B cell (primary cell): ENCODE measurements around the gene KDM7A. TPM values are rescaled to one million over a fixed set of nuclear protein-coding genes. Genes with fewer than 3 reads are reported as not detected.

Experiments used
- ATAC-seq: fragments of 200-7000 bp; cut with Tn5 transposase; one replicate; pipeline ENCODE4 v1.10.0; 2021; ENCODE audit warnings: low read depth, mild to moderate bottlenecking, moderate number of reproducible peaks, moderate library complexity
- CTCF ChIA-PET: fragments of 350-600 bp; sonication (Branson Sonifier 250); formaldehyde crosslinking; loops from one replicate; lab custom pipeline; 2021; ENCODE audit warnings: antibody characterized with exemption, inconsistent platforms; lab: Charles Lee
- POLR2A ChIA-PET: fragments of 350-600 bp; sonication (Branson Sonifier 250); formaldehyde crosslinking; loops from one replicate; lab custom pipeline; 2021; ENCODE audit warnings: antibody characterized with exemption; lab: Charles Lee
- DNase-seq: peaks from one replicate; pipeline ENCODE4 v3.0.0; 2013
- H2AFZ ChIP-seq: 2 replicates; pipeline ENCODE4 v1.6.1; 2012; ENCODE audit warnings: mild to moderate bottlenecking, low read depth, low read length; ENCODE audit not compliant: insufficient read depth, poor library complexity, severe bottlenecking
- H3K27ac ChIP-seq, 2 donors: 1 replicate in 1 of 2; 2 replicates in 1 of 2; pipeline ENCODE4 v1.5.1; 2012 to 2013; ENCODE audit warnings: low read length in 2 of 2, mild to moderate bottlenecking in 2 of 2, moderate library complexity in 1 of 2
- H3K27me3 ChIP-seq, 4 experiments: fragments of 200-600 bp in 1 of 4; sonication (generic) in 1 of 4; replicated peaks in 1 of 4; 1 replicate in 2 of 4; 2 replicates in 2 of 4; pipeline versions ENCODE4 v1.6.1 to v1.7.0; 2013 to 2016; ENCODE audit warnings: low read length in 3 of 4, mild to moderate bottlenecking in 2 of 4, mixed read lengths in 1 of 4, moderate library complexity in 1 of 4; ENCODE audit not compliant: insufficient read depth in 4 of 4, control insufficient read depth in 3 of 4; ENCODE audit errors: control extremely low read depth in 1 of 4
- H3K36me3 ChIP-seq, 2 experiments: replicated peaks in 1 of 2; 1 replicate in 1 of 2; 2 replicates in 1 of 2; pipeline versions ENCODE4 v1.6.1 to v1.7.1; 2013; ENCODE audit warnings: low read length in 1 of 2; ENCODE audit not compliant: insufficient read depth in 2 of 2, control insufficient read depth in 1 of 2; ENCODE audit errors: control extremely low read depth in 1 of 2, extremely low read depth in 1 of 2
- H3K4me1 ChIP-seq, 2 donors: fragments of 200-600 bp in 1 of 2; sonication (generic) in 1 of 2; 1 replicate in 1 of 2; 2 replicates in 1 of 2; pipeline versions ENCODE4 v1.5.1 to v1.6.1; 2013 to 2017; ENCODE audit warnings: low read length in 2 of 2; ENCODE audit not compliant: control insufficient read depth in 2 of 2, insufficient read depth in 2 of 2
- H3K4me2 ChIP-seq: replicated peaks from 2 replicates; pipeline ENCODE3; 2012; ENCODE audit warnings: mild to moderate bottlenecking, low read depth, low read length; ENCODE audit not compliant: poor library complexity, severe bottlenecking
- H3K4me3 ChIP-seq, 5 experiments: fragments of 200-600 bp in 1 of 5; sonication (generic) in 1 of 5; 1 replicate in 3 of 5; 2 replicates in 2 of 5; pipeline versions ENCODE4 v1.5.1 to v1.7.0; 2011 to 2016; ENCODE audit warnings: low read length in 4 of 5, mild to moderate bottlenecking in 4 of 5, low read depth in 2 of 5, control low read depth in 1 of 5, moderate library complexity in 1 of 5; ENCODE audit not compliant: insufficient read depth in 1 of 5; ENCODE audit errors: control extremely low read depth in 1 of 5, extremely low read depth in 1 of 5
- H3K79me2 ChIP-seq: fragments of 200-600 bp; sonication (generic); one replicate; pipeline ENCODE4 v1.6.0; 2016; ENCODE audit warnings: low read length; ENCODE audit not compliant: control insufficient read depth, insufficient read depth
- H3K9ac ChIP-seq: fragments of 200-600 bp; sonication (generic); 2 replicates; pipeline ENCODE4 v1.6.1; 2017; ENCODE audit warnings: mild to moderate bottlenecking, low read length, moderate library complexity
- H3K9me3 ChIP-seq, 3 donors: one replicate each; pipeline versions ENCODE4 v1.6.1 to v1.7.1; 2013; ENCODE audit warnings: low read length in 2 of 3; ENCODE audit not compliant: control insufficient read depth in 2 of 3, insufficient read depth in 1 of 3; ENCODE audit errors: control extremely low read depth in 1 of 3
- H4K20me1 ChIP-seq: 2 replicates; pipeline ENCODE4 v1.6.0; 2012; ENCODE audit warnings: mild to moderate bottlenecking, low read length; ENCODE audit not compliant: insufficient read depth, control insufficient read depth, poor library complexity, severe bottlenecking
- H3K27ac Mint-ChIP-seq: one replicate; pipeline ENCODE4 v1.8.0; 2021; ENCODE audit warnings: mixed read lengths
- H3K27me3 Mint-ChIP-seq: one replicate; pipeline ENCODE4 v1.8.0; 2021; ENCODE audit warnings: mixed read lengths
- H3K4me1 Mint-ChIP-seq: one replicate; pipeline ENCODE4 v1.8.0; 2021; ENCODE audit warnings: mixed read lengths
- H3K4me3 Mint-ChIP-seq: one replicate; pipeline ENCODE4 v1.8.0; 2021; ENCODE audit warnings: mixed read lengths
- H3K9me3 Mint-ChIP-seq: one replicate; pipeline ENCODE4 v1.8.0; 2022; ENCODE audit warnings: mixed read lengths; ENCODE audit not compliant: insufficient read depth
- CTCF ChIP-seq: fragments of 200-600 bp; IDR thresholded peaks from one replicate; pipeline ENCODE4 v1.8.0; 2022; ENCODE audit warnings: antibody characterized with exemption, mild to moderate bottlenecking
- EZH2 ChIP-seq: IDR thresholded peaks from 2 replicates; pipeline ENCODE4 v1.6.1; 2012; ENCODE audit warnings: borderline replicate concordance, low read depth, mild to moderate bottlenecking, moderate library complexity, low read length; ENCODE audit not compliant: insufficient read depth, poor library complexity, severe bottlenecking
- WGBS: methylation state at CpG from one replicate; pipeline ENCODE4 v1.1.5; 2013; ENCODE audit warnings: missing lambda C conversion rate; ENCODE audit not compliant: insufficient coverage; 5-methylcytosine and 5-hydroxymethylcytosine counted together
- intact Hi-C: fragments of 100-400 bp; cut with micrococcal nuclease; formaldehyde crosslinking; loops from one replicate; pipeline ENCODE4 v1.10.0; 2022
- polyA plus RNA-seq: library from polyadenylated mRNA; depleted of rRNA; stranded (reverse); fragments of >200 nt; gene quantifications from 2 replicates; pipeline ENCODE4 v1.2.3, GENCODE V29; 2012
- total RNA-seq, 2 donors: library from RNA; stranded (reverse); fragments of 120-200 nt in 1 of 2; gene quantifications; 1 replicate in 1 of 2; 2 replicates in 1 of 2; pipeline versions ENCODE4 v1.2.3 to v1.2.4, GENCODE V29; 2013 to 2022

Gene KDM7A
- total and polyA plus RNA-seq, 2 donors (not counting 1 experiment from before 2014, with no cell fraction given) = 16.1 to 50.8 TPM

DNA sequence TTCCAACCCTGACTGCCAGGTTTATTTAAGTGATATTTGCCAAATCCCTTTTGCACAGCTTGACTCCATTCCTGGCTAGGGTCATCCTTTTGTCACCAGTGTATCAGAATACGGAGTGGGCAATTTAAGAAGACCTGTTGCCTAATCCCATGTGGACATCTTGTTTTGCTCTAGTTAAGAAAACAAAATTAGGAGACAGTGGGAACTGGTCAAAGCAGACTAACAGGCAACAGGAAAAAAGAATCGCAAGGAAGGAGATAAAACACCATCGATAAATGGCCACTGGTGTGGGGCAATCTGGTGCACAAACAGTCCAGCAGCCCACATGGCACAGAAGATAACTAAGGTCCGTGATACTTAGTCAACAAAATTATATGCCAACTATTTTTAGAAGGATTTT, 21.4 kb downstream of the KDM7A start:
- no peak overlapping the region for H3K4me2 ChIP-seq
- no peak overlapping the region for H3K27ac ChIP-seq
- H2AFZ ChIP-seq = no peak overlapping the region
- peaks cover 97% of the 10 kb centered on the region for H4K20me1 ChIP-seq
- ChIA-PET POLR2A (no interaction called here), CTCF (no interaction called here)
- TF ChIP-seq CTCF (no peak), EZH2 (no peak)
- Mint-ChIP-seq H3K27ac (no peak overlapping the region), H3K9me3 (no peaks in the 10 kb centered on the region), H3K27me3 (no peaks in the 10 kb centered on the region), H3K4me1 (peaks cover 60% of the 10 kb centered on the region), H3K4me3 (no peak overlapping the region)
- ATAC-seq (no peak), DNase-seq (no peak)
- H3K4me1 ChIP-seq = peaks cover 26% of the 10 kb centered on the region in 2 donors
- H3K79me2 ChIP-seq = peaks cover 99% of the 10 kb centered on the region
- intact Hi-C loops = no loop called here
- H3K36me3 ChIP-seq = peaks cover under 1 to 14% of the 10 kb centered on the region in 2 experiments
- H3K4me3 ChIP-seq = no peak overlapping the region
- WGBS = 100% methylated on average over 1 of the region's 4 CpGs
- H3K27me3 ChIP-seq = no peaks in the 10 kb centered on the region
- H3K9ac ChIP-seq = no peak overlapping the region
- no peaks in the 10 kb centered on the region for H3K9me3 ChIP-seq

GRCh38 chr7:140153666-140154161, 23.1 kb downstream of the KDM7A start:
- H3K27me3 ChIP-seq = no peaks in the 10 kb centered on the region
- Mint-ChIP-seq H3K27me3 (no peaks in the 10 kb centered on the region), H3K4me1 (peaks cover 62% of the 10 kb centered on the region), H3K27ac (no peak overlapping the region), H3K9me3 (no peaks in the 10 kb centered on the region), H3K4me3 (peak overlapping the region; percentile 14)
- no peak overlapping the region for H3K9ac ChIP-seq
- no peak overlapping the region for H2AFZ ChIP-seq
- H4K20me1 ChIP-seq = peaks cover 97% of the 10 kb centered on the region
- TF ChIP-seq EZH2 = no peak
- H3K4me3 ChIP-seq = no peak overlapping the region
- WGBS = 69% methylated on average over 3 of the region's 7 CpGs
- no peak for DNase-seq
- no peak for ATAC-seq
- H3K36me3 ChIP-seq = peaks cover 4 to 10% of the 10 kb centered on the region in 2 experiments
- H3K4me2 ChIP-seq = peak overlapping the region; percentile 21
- H3K4me1 ChIP-seq = peaks cover 19 to 22% of the 10 kb centered on the region in 2 donors
- ChIA-PET CTCF (no interaction called here), POLR2A (no interaction called here)
- H3K27ac ChIP-seq = peak overlapping the region in 1 of 2 donors; percentile 2
- H3K9me3 ChIP-seq = no peaks in the 10 kb centered on the region
- H3K79me2 ChIP-seq = peaks cover 99% of the 10 kb centered on the region
- intact Hi-C loops = no loop called here
